Mesenteric fat pad (tissue), 1 donor: Measurements from ENCODE around the gene FA2H. TPM values are rescaled to one million over a fixed set of nuclear protein-coding genes. Genes with fewer than 3 reads are reported as not detected.
"Not testable (repeated sequence)": the region's sequence is repeated elsewhere in the genome, so short reads cannot be mapped to it uniquely, and the experiment has no call there.

Experiments used
- DNase-seq: peaks from one replicate; pipeline ENCODE4 v3.0.0-alpha.2; 2020; ENCODE audit warnings: low spot score
- total RNA-seq: library from RNA; stranded (reverse); fragmentation: NEBNext Ultra II Directional; extraction: Animal tissue kit (Norgen Biotek cat#: 25700); gene quantifications from one replicate; pipeline ENCODE4 v1.2.1, GENCODE V29; 2021
- donor health status: DM: yes; HTN: yes; CAD: no.

The FA2H gene
- total RNA-seq, 1 donor from 2014 or later: not detected

- DNase-seq: peak; percentile 82
These were observed 3.6 kb downstream of the FA2H start for GRCh38 chr16:74770831-74771526.

GRCh38 chr16:74769586-74770190, 4.9 kb downstream of the FA2H start:
- DNase-seq: peak; percentile 75

- DNase-seq: peak; percentile 62
These were observed 6.4 kb downstream of the FA2H start for GRCh38 chr16:74768239-74768638.

GRCh38 chr16:74767749-74768148, 6.9 kb downstream of the FA2H start:
- peak; percentile 24 for DNase-seq

- peak; percentile 22 for DNase-seq
These were observed 7.9 kb downstream of the FA2H start for GRCh38 chr16:74766729-74767128.

- not testable (repeated sequence) for DNase-seq
These were observed 10.4 kb downstream of the FA2H start for GRCh38 chr16:74764184-74764583.

GRCh38 chr16:74761665-74762064, 13.0 kb downstream of the FA2H start:
- DNase-seq: no peak

- DNase-seq: peak; percentile 81
These were observed 14.4 kb downstream of the FA2H start for GRCh38 chr16:74760007-74760767.

- DNase-seq: peak; percentile 81
These were observed 15.1 kb downstream of the FA2H start for GRCh38 chr16:74759564-74759963.

GRCh38 chr16:74758801-74759200, 15.8 kb downstream of the FA2H start:
- peak; percentile 37 for DNase-seq

GRCh38 chr16:74757349-74757748, 17.3 kb downstream of the FA2H start:
- no peak for DNase-seq

GRCh38 chr16:74756203-74756602, 18.4 kb downstream of the FA2H start:
- no peak for DNase-seq

GRCh38 chr16:74753180-74753579, 21.4 kb downstream of the FA2H start:
- no peak for DNase-seq

GRCh38 chr16:74752756-74753155, 21.9 kb downstream of the FA2H start:
- DNase-seq: no peak

- DNase-seq: no peak
These were observed 22.4 kb downstream of the FA2H start for GRCh38 chr16:74752258-74752657.

- no peak for DNase-seq
These were observed 23.0 kb downstream of the FA2H start for GRCh38 chr16:74751658-74752057.

GRCh38 chr16:74749291-74750055, 25.1 kb downstream of the FA2H start:
- no peak for DNase-seq

- DNase-seq: no peak
These were observed 26.0 kb downstream of the FA2H start for GRCh38 chr16:74748616-74749026.

GRCh38 chr16:74747716-74748615, 26.7 kb downstream of the FA2H start:
- no peak for DNase-seq

GRCh38 chr16:74745926-74746325, 28.7 kb downstream of the FA2H start:
- DNase-seq: no peak
